SHP77 (cell line): ENCODE results near the gene RUNX1.

Experiments used
- DNase-seq, 2 experiments: peaks; one replicate each; lab custom pipeline; 2025; lab: John Stamatoyannopoulos, UW

The RUNX1 gene

DNA sequence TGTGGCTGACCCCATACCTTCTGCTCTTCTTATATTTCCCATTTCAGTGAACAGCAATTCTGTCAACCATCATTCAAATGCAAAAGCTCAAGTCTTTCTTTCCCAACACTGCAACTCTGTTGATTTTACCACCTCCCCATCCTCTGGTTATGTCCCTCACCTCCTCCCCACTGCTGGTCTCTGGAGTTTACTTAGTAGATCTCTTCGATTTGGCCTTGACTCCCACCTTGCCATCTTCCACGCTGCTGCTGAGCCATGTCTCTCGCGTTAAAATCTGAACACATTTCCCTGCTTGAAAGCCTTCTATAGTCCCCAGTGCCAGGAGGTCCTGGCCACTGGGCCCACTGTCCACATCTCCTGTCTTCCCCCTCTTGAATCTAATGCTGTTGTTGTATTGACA is 125.5 kb downstream of the RUNX1 start:
- DNase-seq, result no peak

DNA sequence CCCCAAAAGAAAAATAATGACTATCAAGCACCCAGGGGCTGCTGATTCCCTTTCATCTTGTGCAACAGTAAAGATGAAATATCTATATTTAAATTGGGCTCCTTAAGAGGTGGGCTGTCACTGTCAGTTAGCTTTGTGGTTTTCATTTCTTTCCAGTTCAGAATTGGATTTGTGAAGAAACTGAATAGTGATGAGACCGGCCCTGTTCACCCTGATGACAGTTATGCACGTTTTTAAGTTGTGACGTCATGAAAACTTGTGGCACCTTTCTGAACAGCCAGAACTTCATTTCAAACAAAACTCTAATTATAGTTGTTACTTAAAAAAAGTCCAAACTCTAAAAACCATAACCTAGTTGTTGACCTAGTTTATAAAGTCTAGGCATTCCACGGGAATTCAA is 125.9 kb downstream of the RUNX1 start:
- DNase-seq, result no peak

DNA sequence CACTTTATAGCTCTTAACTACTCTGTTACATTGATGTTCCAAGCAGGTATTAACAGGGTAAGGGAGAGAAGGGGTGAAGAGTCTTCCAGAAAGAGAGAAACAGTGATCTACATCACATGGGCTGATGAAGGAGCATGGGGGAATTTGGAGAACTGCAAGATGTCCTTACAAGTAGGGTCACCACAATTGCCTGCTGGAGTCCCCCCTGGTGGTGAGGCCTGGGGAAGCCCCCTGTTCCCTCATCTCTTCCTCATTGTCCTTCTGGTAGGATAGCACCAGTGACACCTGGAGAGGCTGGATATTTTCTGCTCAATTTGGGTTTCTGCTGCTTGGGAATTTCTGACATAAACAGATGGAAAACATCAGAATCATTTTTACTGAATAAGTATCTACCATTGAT is 126.6 kb downstream of the RUNX1 start:
- no peak for DNase-seq

DNA sequence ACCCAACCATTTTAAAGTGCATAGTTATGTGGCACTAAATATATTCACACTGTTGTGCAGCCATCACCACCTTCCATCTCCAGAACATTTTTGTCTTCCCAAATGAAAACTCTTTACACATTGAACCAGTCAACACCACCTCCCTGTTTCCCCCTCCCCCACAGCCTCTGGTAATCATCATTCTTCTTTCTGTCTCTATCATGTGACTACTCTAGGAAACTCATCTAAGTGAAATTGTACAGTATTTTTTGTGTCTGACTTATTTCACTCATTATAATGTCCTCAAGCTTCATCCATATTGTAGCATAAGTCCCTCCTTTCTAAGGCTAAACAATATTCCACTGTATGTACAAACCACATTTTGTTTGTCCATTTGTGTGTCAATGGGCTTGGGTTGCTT is 128.0 kb downstream of the RUNX1 start:
- no peak for DNase-seq

DNA sequence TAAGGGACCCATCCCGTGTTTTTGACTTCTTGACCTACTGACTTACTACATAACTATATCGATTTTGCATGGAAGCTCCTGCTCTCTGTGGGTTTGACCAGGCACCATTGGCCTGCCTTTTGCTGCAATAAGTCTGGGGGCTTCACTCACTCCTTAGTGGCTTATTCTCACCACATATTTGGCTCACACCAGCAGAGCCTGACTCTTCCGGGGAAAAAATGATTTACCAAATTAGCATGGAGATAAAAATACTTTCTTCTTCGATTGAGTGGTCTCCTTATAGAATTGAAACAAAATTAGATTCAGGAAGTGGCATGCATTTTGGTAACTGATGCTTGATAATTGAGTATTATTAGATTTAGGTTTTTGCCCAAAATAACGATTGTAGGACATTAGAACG is 129.7 kb downstream of the RUNX1 start:
- DNase-seq, result no peak

DNA sequence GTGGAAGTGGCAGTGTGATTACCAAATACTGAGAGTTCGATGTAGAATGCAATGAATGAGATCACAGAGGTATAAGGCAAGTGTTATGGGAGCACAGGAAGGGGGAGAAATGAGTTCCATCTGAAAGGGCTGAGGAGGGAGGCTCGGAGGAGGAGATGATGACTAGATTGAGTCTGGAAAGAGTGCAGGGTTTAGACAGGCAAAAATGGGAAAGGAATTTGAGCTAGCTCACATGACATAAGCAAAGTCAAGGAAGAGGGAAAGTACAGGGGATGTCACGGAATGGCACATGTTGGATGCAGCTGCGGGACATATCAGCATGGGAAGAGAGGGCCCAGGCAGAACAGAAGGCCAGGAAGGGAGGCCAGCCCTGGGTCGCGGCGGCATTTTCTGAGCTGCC is 132.7 kb downstream of the RUNX1 start:
- no peak for DNase-seq

DNA sequence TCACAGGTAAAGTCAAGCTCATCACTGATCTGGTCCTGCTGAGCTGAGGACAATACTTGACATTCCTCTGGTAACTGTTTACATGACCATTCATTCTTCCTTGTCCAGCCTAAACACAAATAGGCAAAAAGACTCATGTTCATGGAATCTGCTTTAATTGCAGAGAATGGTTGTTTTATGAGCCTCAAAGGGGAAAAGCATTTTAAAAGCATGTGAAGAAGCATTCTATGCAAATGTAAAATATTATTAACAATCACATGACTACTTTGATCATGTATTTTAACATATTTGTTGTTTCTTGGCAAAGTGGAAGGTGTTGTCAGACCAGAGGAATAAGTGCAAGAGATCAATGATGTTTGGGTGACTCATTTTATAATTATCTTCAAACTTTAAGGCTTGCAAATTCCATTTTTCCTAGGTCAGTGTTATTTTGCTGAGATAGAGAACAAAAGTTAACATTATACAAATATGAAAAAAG is 133.7 kb downstream of the RUNX1 start:
- no peak for DNase-seq

DNA sequence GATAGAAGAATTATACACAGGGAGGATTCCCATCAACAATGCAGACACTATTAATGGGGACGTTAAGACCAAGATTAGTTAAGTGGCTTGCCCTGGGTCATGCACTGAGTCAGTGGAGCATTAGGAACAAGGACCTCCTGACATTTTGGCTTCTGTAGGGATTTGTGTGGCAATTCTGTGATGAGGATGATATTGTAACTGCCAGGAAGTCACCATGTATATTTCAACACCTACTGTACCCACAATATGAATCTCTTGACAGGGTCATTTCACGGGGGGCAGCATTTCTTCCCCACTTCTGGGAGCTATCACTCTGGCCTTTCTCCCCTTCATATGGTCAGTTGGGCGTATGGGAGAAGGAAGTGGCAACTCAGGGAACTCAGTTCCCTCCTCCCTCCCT is 134.9 kb downstream of the RUNX1 start:
- no peak for DNase-seq

DNA sequence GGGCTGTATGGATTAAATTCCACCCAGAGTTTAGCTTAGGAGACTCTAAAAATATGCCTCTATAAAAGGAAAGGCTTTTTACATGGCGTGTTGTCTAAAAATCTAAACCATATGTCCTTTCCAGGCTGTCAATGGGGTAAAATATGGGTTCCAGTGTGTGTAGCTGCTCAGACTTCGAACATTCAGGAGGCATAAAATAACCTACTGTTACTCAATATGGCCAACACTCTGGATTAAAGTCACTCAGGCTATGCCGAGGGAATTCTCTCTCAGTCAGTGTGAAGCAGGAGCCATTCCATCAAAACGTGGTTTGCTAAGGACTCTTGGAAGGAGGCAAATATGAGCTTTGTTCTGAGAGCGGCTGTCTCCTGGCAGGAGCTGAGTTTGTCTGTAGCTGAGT is 135.3 kb downstream of the RUNX1 start:
- no peak for DNase-seq

DNA sequence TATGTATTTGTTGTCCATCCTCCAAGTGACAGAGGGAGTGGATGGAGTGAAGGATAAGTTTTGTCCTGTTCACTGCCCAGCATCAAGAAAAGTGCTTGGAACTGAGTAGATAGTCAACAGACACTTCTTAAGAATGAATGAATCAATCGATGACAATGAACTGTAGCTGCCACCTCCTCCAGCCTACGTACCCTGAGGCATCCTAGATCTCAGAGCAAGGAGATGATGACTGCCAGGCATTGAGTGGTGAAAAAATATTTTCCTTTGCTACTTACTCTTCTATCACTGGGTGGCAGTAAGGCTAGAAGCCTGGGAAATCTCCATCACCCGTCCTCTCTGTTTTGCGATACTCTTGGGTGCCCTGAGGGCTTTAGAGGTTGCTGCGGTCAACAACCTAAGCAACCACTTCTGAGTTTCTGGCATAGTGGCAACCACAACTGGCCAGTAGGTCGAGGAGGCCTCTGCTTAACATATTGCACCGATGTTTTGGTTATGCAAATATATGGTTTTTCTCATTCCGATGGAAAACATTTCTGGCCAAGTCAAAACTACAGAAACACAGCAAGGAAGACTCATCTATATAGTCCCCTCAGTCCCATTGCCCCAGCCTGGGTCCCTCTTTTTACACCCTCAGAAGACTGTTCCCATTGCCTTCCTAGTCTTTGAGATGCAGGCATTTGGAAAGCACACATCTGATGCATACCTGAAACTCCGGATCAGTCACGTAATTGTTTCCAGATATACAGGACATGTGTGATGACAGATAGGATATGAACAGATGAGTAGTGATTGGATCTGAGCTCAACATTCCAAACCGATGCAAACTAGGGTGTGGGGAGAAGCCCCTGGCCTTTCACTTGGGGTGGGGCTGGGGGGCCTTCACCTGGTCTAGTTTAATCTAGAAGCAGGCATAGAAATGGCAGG is 136.8 kb downstream of the RUNX1 start:
- DNase-seq, result no peak

DNA sequence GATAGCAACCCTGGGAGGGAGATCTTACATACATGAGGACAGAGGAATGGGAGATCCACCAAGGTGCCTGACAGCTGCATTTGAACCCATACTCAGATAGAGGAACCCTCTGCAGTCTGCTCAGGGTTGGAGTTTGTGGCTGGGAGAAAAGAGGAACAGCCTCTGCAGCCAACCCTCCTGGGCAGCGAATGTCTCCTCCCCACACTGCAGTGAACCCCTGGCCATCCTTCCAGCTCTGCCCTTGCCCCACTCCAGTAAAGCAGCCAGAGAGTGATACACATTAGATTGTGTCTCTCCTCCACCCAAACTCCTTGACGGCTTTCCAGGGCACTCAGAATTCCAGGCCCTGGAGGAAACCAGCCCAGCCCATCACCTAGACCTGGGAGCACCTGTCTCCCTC is 137.7 kb downstream of the RUNX1 start:
- DNase-seq, result no peak

DNA sequence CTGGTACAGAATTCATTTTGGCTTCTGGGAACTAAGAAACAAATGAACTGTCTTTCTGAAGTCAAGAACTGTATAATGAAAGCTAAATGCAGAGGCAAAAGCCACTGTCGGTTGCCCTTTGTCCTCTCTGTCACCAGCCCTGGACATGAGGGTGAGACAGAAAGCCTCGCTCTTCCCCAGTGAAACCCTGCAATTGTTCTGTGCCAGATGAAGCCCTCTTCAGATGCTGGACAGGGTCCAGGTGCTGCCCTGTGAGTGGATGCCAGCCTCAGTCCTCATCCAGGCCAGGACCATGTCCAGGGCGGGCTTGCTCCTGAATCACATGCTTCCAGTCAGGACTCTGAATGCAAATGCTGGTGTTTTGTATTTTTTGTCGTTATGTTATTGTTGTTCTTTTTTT is 138.7 kb downstream of the RUNX1 start:
- DNase-seq, result no peak

DNA sequence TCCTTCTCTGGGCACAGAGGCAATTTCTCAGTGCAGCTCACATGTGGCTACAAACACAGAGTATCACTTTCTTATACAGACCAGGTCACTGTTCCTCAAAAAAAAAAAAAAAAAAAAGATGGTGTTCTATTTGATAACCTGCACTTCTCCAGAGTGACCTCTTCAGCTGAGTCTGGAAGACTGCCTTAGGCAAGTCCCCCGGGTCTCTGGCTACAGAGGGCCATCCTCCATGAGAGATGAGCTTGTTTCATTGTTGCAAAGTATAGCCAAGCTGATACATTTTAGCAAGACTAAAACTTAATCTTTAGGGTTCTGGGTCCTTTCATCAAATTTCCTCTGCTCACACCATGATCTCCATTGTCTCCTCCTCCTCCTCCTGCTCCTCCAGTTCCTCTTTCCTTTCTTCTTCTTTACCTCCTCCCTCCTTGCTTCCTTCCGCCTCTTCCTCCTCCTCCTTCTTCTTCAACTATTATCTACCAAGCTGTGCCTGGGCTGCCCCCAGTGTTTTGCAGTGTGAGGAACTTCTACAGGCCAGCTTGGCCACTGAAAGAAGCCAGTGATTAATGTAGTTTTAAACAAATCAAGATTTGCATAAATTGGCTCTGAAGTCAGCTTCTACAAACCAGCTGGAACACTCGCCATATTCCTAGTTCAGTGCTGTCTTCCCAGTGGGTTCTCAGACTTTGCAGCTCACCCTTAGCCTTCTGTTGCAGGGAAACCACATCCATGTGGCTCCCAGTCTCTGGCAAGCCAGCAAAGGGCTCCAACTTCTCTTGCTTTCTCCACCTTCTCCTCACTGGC is 139.4 kb downstream of the RUNX1 start:
- no peak for DNase-seq

DNA sequence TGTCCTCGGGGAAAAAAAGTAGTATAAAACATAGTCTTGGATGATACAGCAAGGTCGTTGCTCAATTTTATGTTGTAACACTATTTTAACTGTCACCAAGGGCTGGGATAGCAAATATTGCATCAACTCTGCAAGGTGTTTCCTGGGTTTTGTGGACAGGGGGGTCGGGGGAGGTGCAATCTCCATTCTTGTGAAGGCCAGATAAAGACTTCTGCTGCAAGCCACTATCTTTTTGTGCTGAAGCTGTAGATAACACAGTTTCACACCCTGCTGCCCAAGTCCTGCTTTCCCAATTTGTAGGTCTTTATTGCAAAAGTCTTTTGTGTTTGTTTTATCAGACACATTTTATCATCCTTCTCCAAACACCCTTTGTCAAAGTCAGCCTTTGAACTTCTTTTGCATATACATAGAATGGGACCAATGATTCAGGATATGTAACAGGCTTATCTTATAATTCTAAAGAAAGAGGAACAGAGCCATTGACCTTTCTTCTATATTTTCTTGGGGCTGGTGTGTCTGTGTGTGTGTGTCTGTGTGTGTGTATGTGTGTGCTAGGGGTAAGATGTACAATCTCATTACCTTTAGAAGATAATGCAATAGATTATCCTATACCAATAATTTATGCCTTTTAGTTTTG is 140.6 kb downstream of the RUNX1 start:
- no peak for DNase-seq

DNA sequence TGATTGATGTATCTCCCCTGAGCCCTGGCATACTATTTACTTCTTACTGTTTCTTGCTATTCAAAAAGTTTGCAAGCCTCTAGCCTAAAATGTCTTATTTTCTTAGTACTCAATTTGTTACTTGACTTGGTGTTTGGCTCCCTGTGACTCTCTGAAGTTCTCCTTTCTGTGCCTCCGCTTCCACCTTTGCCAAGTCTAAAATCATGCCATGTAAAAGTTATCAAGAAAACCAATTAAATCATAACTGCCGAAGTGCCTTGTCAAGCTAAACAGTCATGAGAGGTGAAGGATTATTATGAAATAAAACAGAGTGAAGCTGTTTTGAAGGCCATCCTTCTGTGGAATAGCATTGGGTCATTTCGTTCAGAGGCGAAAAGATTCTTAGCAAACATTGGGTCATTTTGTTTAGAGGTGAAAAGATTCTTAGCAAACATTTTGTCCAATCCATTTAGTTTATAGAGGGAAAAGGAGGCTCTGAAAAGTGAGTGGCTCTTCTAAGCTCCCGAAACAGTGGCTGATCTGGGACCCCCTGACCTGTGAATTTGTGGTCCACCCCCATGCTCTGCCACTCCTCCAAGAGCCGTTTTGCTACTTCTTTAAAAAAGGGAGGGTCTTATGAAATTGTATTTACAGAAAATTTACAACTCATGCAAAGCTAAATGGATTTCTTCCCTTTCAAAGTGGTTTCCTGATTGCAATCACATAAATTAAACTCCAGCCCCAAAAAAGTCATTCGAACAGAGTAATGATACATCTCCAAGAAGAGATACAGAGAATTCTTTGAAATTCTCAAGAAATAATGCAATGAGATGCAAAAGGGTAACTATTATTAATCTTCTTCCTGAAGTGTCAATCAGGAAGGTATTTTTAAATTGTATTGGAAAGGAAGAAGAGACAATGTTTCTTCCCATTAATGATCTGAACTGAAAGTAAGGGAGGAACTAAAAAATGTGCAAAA is 141.4 kb downstream of the RUNX1 start:
- no peak for DNase-seq

DNA sequence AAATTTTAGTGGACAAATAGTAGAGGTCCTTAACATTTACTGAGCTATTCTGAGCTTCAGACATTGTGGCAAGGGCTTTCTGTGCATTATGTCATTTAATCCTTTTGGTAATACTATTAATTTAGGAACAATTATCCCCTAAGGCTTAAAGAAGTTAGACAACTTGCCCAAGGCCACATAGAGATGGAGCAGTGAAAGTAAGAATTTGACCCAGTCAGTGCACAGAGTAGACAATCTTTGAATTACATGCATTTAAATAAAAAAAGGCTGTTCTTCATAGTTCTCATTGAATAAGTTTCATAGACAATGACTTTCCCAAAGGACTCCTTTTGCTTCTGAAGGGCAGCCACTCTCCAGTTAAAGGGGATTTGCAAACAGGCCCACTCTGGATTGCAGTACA is 142.7 kb downstream of the RUNX1 start:
- no peak for DNase-seq

DNA sequence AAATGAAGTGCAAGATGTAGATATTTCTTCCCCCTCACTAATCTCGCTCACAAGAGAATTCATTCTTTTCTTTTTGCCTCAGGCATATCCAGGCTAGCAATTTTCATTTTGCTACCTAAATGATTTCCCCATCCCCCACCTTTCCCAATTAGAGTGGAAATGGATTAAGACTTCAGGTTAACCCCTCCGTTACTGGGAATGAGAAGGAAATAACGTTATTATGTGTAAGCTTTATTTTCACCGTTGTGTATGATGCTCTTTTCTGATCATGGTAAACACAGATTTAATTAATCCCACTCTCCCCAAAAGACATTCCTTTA is 143.9 kb downstream of the RUNX1 start:
- DNase-seq, result no peak

DNA sequence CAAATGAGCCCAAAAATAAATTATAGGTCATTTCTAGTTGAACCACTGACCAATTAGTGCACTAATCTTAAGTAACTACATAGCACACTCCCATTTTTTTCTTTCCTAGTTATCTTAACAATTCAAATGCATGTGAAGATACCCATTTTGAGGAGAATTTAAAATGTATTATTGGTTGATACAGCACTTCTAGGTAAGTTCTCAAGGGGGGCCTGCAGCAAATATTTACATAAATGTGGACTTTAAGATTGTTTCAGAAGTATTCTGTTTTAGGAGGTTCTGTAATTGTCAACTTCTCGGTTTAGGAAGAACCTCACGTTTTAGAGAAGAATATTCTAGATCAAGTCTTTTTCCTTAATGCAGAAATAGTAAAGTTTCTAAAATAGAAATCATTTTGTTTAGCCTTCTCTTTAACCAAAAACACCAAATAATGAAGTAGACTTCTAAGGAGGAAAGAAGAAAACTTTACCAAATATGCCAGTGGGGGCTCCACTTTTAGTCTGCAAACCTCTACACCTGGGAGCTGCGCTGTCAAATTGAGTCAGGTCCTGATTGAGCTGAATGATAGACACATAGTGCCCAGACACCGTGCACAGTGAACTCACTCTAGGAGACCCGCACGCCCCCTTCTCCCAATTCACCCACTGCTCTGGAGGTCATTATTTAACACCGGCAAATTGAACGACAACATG is 144.4 kb downstream of the RUNX1 start:
- no peak for DNase-seq

DNA sequence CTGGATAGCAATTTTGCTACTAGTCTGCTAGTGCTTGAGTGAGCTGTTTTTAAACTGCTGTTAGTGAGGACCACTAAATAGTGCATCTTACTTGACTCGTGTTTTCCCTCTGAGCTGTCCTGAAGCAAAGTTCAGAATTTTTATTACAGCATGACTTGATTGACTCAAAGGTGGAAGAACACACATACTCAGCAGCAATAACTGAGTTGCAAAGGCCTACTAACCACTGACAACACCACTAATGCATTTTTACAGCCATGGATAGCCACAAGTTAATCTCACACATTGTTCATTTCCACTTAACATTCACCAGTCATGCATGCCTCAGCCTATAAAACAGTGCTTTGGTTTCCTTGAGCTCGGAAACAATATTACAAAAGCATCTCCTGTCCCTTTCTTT is 148.7 kb downstream of the RUNX1 start:
- DNase-seq, result no peak

DNA sequence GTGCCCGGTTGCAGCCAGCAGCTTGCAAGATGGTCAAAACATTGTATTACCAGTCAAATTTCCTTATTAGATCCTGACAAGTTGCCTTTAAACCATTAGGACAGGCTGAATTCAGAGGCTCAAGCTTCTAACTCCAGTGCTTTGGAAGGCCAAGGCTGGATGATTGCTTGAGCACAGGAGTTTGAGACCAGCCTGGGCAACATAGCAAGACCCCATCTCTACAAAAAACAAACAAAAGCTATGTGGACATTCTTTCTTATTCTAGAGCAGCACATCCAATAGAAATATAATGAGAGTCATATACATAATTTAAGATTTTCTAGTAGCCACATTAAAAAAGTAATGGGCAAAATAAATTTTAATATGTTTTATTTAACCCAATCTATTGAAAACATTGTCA is 149.3 kb downstream of the RUNX1 start:
- DNase-seq, result no peak

DNA sequence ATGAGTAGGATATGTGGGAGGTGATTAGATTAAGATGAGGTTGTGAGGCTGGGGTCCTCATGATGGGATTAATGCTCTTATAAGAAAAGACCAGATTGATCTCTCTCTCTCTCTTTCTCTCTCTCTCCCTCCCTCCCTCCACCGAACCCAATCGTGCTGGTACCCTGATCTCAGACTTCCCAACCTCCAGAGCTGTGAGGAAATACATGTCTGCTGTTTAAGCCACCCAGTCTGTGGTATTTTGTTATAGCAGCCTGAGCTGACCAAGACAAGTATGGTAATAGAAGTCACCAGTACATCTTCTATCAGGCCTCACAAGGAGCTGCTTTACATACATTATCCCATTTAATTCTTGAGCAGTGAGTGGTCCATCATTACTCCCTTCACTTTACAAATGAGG is 149.8 kb downstream of the RUNX1 start:
- DNase-seq, result no peak
